HEK293 (cell line): ENCODE data around the gene UGT1A10.

Experiments used
- CTCF ChIA-PET: fragments of 350-600 bp; formaldehyde crosslinking; extraction: SDS; loops from one replicate; lab custom pipeline; 2021; ENCODE audit warnings: antibody characterized with exemption; lab: Yijun Ruan, JAX
- POLR2A ChIA-PET: fragments of 300-600 bp; formaldehyde crosslinking; extraction: SDS; loops from one replicate; lab custom pipeline; 2020; ENCODE audit warnings: antibody characterized with exemption, inconsistent platforms; lab: Yijun Ruan, JAX
- H3K27ac ChIP-seq: fragments of 200-500 bp; sonication (Bioruptor generic); 2 replicates; pipeline ENCODE4 v1.5.1; 2014; ENCODE audit warnings: low read depth, low read length, control low read depth, inconsistent platforms; ENCODE audit errors: extremely low read depth
- H3K36me3 ChIP-seq, 2 experiments: fragments of 200-500 bp in 1 of 2; sonication (Bioruptor generic) in 1 of 2; 1 replicate in 1 of 2; 2 replicates in 1 of 2; pipeline ENCODE4 v1.5.1; 2014 to 2017; ENCODE audit warnings: inconsistent platforms in 2 of 2, low read length in 2 of 2; ENCODE audit not compliant: control insufficient read depth in 2 of 2, insufficient read depth in 1 of 2
- H3K4me1 ChIP-seq: fragments of 200-500 bp; sonication (Bioruptor generic); 2 replicates; pipeline ENCODE4 v1.5.1; 2014; ENCODE audit warnings: mild to moderate bottlenecking, low read length, inconsistent platforms; ENCODE audit not compliant: control insufficient read depth, insufficient read depth
- H3K4me3 ChIP-seq: 2 replicates; pipeline ENCODE4 v1.5.1; 2011; ENCODE audit warnings: low read depth, mild to moderate bottlenecking, control low read depth, low read length, moderate library complexity
- H3K9me3 ChIP-seq: fragments of 200-500 bp; sonication (Bioruptor generic); 2 replicates; pipeline ENCODE4 v1.5.1; 2014; ENCODE audit warnings: low read depth, low read length, inconsistent platforms; ENCODE audit not compliant: control insufficient read depth, insufficient read depth
- BCL11B ChIP-seq: fragments of 450-650 bp; formaldehyde crosslinking; IDR thresholded peaks from 2 replicates; pipeline ENCODE4 v1.5.1; 2016; ENCODE audit warnings: low read depth, missing biosample characterization, missing genetic modification characterization
- GLI4 ChIP-seq: fragments of 450-650 bp; formaldehyde crosslinking; IDR thresholded peaks from 2 replicates; pipeline ENCODE4 v1.5.1; 2016; ENCODE audit warnings: missing biosample characterization, missing genetic modification characterization
- GLIS2 ChIP-seq: fragments of 450-650 bp; formaldehyde crosslinking; IDR thresholded peaks from 2 replicates; pipeline ENCODE4 v1.5.1; 2016; ENCODE audit warnings: missing biosample characterization, missing genetic modification characterization
- IKZF3 ChIP-seq: fragments of 450-650 bp; IDR thresholded peaks from 2 replicates; pipeline ENCODE4 v1.5.0; 2018; ENCODE audit warnings: missing biosample characterization, mild to moderate bottlenecking, missing genetic modification characterization, moderate library complexity
- ZFP37 ChIP-seq: fragments of 450-650 bp; formaldehyde crosslinking; IDR thresholded peaks from 2 replicates; pipeline ENCODE4 v1.5.1; 2016; ENCODE audit warnings: missing biosample characterization, missing genetic modification characterization
- ZNF133 ChIP-seq: fragments of 450-650 bp; formaldehyde crosslinking; IDR thresholded peaks from 2 replicates; pipeline ENCODE4 v1.5.1; 2016; ENCODE audit warnings: missing biosample characterization, missing genetic modification characterization
- ZNF155 ChIP-seq: fragments of 450-650 bp; formaldehyde crosslinking; IDR thresholded peaks from 2 replicates; pipeline ENCODE4 v1.5.1; 2016; ENCODE audit warnings: missing biosample characterization, missing genetic modification characterization
- ZNF16 ChIP-seq: fragments of 450-650 bp; formaldehyde crosslinking; IDR thresholded peaks from 2 replicates; pipeline ENCODE4 v1.5.1; 2016; ENCODE audit warnings: low read depth, missing biosample characterization, missing genetic modification characterization
- ZNF169 ChIP-seq: fragments of 450-650 bp; formaldehyde crosslinking; IDR thresholded peaks from 2 replicates; pipeline ENCODE4 v1.5.1; 2016; ENCODE audit warnings: missing biosample characterization, missing genetic modification characterization
- ZNF350 ChIP-seq: fragments of 450-650 bp; formaldehyde crosslinking; IDR thresholded peaks from 2 replicates; pipeline ENCODE4 v1.5.0; 2017; ENCODE audit warnings: missing biosample characterization, mild to moderate bottlenecking, missing genetic modification characterization
- ZNF37A ChIP-seq: fragments of 450-650 bp; IDR thresholded peaks from 2 replicates; pipeline ENCODE4 v1.5.1; 2018; ENCODE audit warnings: missing biosample characterization, missing genetic modification characterization
- ZNF416 ChIP-seq: fragments of 450-650 bp; formaldehyde crosslinking; IDR thresholded peaks from 2 replicates; pipeline ENCODE4 v1.5.1; 2016; ENCODE audit warnings: missing biosample characterization, missing genetic modification characterization
- ZNF48 ChIP-seq: fragments of 450-650 bp; formaldehyde crosslinking; IDR thresholded peaks from 2 replicates; pipeline ENCODE4 v1.5.1; 2016; ENCODE audit warnings: missing biosample characterization, missing genetic modification characterization
- ZNF501 ChIP-seq: fragments of 450-650 bp; formaldehyde crosslinking; IDR thresholded peaks from 2 replicates; pipeline ENCODE4 v1.5.1; 2016; ENCODE audit warnings: missing biosample characterization, missing genetic modification characterization
- ZNF521 ChIP-seq: fragments of 450-650 bp; formaldehyde crosslinking; IDR thresholded peaks from 2 replicates; pipeline ENCODE4 v1.5.1; 2017; ENCODE audit warnings: missing biosample characterization, mild to moderate bottlenecking, missing genetic modification characterization
- ZNF600 ChIP-seq: fragments of 450-650 bp; formaldehyde crosslinking; IDR thresholded peaks from 2 replicates; pipeline ENCODE4 v1.5.1; 2016; ENCODE audit warnings: missing biosample characterization, missing genetic modification characterization
- ZNF623 ChIP-seq: fragments of 450-650 bp; formaldehyde crosslinking; IDR thresholded peaks from 2 replicates; pipeline ENCODE4 v1.5.1; 2016; ENCODE audit warnings: missing biosample characterization, missing genetic modification characterization
- ZNF629 ChIP-seq: fragments of 450-650 bp; formaldehyde crosslinking; IDR thresholded peaks from 2 replicates; pipeline ENCODE4 v1.5.1; 2017; ENCODE audit warnings: missing biosample characterization, missing genetic modification characterization
- ZNF777 ChIP-seq: fragments of 450-650 bp; formaldehyde crosslinking; IDR thresholded peaks from 2 replicates; pipeline ENCODE4 v1.5.1; 2017; ENCODE audit warnings: missing biosample characterization, missing genetic modification characterization, borderline replicate concordance
- TF ChIP-seq, protein P1 (sequence below): fragments of 450-650 bp; formaldehyde crosslinking; IDR thresholded peaks from 2 replicates; pipeline ENCODE4 v1.5.1; 2016; ENCODE audit warnings: missing biosample characterization, missing genetic modification characterization
- TF ChIP-seq, protein P2 (sequence below): fragments of 450-650 bp; formaldehyde crosslinking; IDR thresholded peaks from 2 replicates; pipeline ENCODE4 v1.5.1; 2016; ENCODE audit warnings: missing biosample characterization, missing genetic modification characterization
- TF ChIP-seq, protein P3 (sequence below): fragments of 450-650 bp; formaldehyde crosslinking; optimal IDR thresholded peaks from 2 replicates; pipeline ENCODE3; 2016; ENCODE audit warnings: missing biosample characterization, mild to moderate bottlenecking, missing genetic modification characterization
- TF ChIP-seq, protein P4 (sequence below): fragments of 450-650 bp; formaldehyde crosslinking; IDR thresholded peaks from 2 replicates; pipeline ENCODE4 v1.5.1; 2016; ENCODE audit warnings: missing biosample characterization, missing genetic modification characterization, borderline replicate concordance
- TF ChIP-seq, protein P5 (sequence below): fragments of 450-650 bp; formaldehyde crosslinking; IDR thresholded peaks from 2 replicates; pipeline ENCODE4 v1.5.1; 2016; ENCODE audit warnings: missing biosample characterization, missing genetic modification characterization

The UGT1A10 gene

DNA sequence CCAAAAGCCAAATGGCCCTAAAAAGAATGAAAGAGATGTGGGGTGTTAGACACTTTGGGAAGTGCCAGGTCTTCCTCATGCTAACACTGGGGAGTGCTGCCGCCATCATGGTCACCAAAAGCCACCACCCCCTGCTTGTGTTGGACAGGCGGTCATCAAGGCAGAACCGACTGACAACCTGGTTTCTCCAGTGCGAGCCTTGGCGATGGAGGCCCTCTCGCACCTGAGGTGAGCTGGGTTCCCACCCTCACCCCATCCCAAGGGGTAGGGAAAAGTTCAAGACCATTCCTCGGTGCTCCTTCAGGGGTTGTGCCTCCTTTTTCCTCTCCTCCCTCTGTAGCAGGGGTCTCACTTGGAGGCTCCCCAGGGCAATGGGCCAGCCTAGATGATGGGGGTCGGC, 175.5 kb downstream of the UGT1A10 start:
- peaks cover 2% of the 10 kb centered on the region; the same call in 1 of the 2 replicates for H3K4me1 ChIP-seq
- ChIA-PET POLR2A (no interaction called here), CTCF (no interaction called here)
- H3K4me3 ChIP-seq = no peak overlapping the region
- H3K36me3 ChIP-seq = no peaks in the 10 kb centered on the region
- no peaks in the 10 kb centered on the region for H3K9me3 ChIP-seq
- H3K27ac ChIP-seq = no peak overlapping the region
- TF ChIP-seq, protein P1, sequence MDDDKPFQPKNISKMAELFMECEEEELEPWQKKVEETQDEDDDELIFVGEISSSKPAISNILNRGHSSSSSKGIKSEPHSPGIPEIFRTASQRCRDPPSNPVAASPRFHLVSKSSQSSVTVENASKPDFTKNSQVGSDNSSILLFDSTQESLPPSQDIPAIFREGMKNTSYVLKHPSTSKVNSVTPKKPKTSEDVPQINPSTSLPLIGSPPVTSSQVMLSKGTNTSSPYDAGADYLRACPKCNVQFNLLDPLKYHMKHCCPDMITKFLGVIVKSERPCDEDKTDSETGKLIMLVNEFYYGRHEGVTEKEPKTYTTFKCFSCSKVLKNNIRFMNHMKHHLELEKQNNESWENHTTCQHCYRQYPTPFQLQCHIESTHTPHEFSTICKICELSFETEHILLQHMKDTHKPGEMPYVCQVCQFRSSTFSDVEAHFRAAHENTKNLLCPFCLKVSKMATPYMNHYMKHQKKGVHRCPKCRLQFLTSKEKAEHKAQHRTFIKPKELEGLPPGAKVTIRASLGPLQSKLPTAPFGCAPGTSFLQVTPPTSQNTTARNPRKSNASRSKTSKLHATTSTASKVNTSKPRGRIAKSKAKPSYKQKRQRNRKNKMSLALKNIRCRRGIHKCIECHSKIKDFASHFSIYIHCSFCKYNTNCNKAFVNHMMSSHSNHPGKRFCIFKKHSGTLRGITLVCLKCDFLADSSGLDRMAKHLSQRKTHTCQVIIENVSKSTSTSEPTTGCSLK = no peak
- TF ChIP-seq ZNF16 (tag by site-specific recombination) = no peak
- no peak for TF ChIP-seq ZNF416 (tag by site-specific recombination)
- no peak for TF ChIP-seq ZNF521 (tag by site-specific recombination)
- no peak for TF ChIP-seq ZNF37A (tag by site-specific recombination)
- no peak for TF ChIP-seq GLI4 (tag by site-specific recombination)
- TF ChIP-seq ZNF623 = no peak
- TF ChIP-seq, protein P2, sequence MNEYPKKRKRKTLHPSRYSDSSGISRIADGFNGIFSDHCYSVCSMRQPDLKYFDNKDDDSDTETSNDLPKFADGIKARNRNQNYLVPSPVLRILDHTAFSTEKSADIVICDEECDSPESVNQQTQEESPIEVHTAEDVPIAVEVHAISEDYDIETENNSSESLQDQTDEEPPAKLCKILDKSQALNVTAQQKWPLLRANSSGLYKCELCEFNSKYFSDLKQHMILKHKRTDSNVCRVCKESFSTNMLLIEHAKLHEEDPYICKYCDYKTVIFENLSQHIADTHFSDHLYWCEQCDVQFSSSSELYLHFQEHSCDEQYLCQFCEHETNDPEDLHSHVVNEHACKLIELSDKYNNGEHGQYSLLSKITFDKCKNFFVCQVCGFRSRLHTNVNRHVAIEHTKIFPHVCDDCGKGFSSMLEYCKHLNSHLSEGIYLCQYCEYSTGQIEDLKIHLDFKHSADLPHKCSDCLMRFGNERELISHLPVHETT = no peak
- no peak for TF ChIP-seq ZNF133 (tag by site-specific recombination)
- no peak for TF ChIP-seq GLIS2 (tag by site-specific recombination)
- no peak for TF ChIP-seq BCL11B (tag by site-specific recombination)
- no peak for TF ChIP-seq ZNF501
- TF ChIP-seq, protein P3, sequence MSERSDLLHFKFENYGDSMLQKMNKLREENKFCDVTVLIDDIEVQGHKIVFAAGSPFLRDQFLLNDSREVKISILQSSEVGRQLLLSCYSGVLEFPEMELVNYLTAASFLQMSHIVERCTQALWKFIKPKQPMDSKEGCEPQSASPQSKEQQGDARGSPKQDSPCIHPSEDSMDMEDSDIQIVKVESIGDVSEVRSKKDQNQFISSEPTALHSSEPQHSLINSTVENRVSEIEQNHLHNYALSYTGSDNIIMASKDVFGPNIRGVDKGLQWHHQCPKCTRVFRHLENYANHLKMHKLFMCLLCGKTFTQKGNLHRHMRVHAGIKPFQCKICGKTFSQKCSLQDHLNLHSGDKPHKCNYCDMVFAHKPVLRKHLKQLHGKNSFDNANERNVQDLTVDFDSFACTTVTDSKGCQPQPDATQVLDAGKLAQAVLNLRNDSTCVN = no peak

DNA sequence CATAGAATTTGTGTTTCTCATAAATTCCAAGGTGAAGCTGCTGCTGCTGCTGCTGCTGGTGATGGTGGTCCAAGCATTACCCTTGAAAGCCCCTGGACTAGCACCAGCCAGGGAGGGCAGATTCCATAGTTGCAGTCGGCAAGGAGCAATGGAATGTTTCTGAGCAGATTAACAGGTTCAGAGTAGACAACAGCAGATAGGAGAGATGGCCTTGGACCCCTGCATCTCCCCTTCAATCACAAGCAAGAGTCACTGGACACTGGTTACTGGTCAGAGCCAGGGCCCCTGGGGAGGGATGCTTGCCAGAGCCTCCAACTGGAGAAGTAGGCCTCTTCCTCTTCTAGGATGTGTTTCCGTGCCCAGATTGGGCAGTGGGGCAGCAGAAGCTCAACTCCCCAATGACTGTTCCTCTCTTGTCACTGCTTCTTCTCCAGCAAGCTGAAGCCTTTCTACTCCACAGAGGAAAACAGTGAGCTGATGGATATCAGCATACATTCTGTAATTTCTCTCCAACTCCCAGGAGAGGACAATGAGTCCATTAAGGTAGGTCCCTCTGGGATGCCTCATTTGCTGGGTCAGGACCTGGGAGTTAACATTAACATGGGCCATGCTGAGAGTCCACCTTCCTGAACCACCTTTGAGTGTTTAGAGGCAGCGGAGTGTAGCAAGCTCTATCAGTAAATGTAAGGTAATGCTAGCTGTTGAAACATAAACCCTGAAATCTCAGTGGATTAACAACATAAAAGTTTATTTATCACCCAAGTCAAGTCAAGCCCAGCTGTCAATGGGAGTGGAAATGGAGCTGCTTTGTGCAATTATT, 177.2 kb downstream of the UGT1A10 start:
- no peak overlapping the region for H3K4me3 ChIP-seq
- POLR2A ChIA-PET = no interaction called here
- CTCF ChIA-PET = no interaction called here
- H3K4me1 ChIP-seq = peaks cover 5% of the 10 kb centered on the region; the same call in 1 of the 2 replicates
- no peaks in the 10 kb centered on the region for H3K9me3 ChIP-seq
- H3K27ac ChIP-seq = no peak overlapping the region
- no peaks in the 10 kb centered on the region for H3K36me3 ChIP-seq
- TF ChIP-seq ZNF600 (tag by site-specific recombination) (no peak), ZNF169 (tag by site-specific recombination) (no peak), ZNF155 (tag by site-specific recombination) (no peak), ZFP37 (tag by site-specific recombination) (no peak), ZNF629 (tag by site-specific recombination) (no peak), ZNF777 (no peak), ZNF350 (tag by site-specific recombination) (no peak), ZNF133 (tag by site-specific recombination) (no peak), IKZF3 (tag by site-specific recombination) (no peak), ZNF48 (tag by site-specific recombination) (no peak)
- TF ChIP-seq, protein P4, sequence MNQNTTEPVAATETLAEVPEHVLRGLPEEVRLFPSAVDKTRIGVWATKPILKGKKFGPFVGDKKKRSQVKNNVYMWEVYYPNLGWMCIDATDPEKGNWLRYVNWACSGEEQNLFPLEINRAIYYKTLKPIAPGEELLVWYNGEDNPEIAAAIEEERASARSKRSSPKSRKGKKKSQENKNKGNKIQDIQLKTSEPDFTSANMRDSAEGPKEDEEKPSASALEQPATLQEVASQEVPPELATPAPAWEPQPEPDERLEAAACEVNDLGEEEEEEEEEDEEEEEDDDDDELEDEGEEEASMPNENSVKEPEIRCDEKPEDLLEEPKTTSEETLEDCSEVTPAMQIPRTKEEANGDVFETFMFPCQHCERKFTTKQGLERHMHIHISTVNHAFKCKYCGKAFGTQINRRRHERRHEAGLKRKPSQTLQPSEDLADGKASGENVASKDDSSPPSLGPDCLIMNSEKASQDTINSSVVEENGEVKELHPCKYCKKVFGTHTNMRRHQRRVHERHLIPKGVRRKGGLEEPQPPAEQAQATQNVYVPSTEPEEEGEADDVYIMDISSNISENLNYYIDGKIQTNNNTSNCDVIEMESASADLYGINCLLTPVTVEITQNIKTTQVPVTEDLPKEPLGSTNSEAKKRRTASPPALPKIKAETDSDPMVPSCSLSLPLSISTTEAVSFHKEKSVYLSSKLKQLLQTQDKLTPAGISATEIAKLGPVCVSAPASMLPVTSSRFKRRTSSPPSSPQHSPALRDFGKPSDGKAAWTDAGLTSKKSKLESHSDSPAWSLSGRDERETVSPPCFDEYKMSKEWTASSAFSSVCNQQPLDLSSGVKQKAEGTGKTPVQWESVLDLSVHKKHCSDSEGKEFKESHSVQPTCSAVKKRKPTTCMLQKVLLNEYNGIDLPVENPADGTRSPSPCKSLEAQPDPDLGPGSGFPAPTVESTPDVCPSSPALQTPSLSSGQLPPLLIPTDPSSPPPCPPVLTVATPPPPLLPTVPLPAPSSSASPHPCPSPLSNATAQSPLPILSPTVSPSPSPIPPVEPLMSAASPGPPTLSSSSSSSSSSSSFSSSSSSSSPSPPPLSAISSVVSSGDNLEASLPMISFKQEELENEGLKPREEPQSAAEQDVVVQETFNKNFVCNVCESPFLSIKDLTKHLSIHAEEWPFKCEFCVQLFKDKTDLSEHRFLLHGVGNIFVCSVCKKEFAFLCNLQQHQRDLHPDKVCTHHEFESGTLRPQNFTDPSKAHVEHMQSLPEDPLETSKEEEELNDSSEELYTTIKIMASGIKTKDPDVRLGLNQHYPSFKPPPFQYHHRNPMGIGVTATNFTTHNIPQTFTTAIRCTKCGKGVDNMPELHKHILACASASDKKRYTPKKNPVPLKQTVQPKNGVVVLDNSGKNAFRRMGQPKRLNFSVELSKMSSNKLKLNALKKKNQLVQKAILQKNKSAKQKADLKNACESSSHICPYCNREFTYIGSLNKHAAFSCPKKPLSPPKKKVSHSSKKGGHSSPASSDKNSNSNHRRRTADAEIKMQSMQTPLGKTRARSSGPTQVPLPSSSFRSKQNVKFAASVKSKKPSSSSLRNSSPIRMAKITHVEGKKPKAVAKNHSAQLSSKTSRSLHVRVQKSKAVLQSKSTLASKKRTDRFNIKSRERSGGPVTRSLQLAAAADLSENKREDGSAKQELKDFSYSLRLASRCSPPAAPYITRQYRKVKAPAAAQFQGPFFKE (tag by site-specific recombination) = no peak
- TF ChIP-seq, protein P5, sequence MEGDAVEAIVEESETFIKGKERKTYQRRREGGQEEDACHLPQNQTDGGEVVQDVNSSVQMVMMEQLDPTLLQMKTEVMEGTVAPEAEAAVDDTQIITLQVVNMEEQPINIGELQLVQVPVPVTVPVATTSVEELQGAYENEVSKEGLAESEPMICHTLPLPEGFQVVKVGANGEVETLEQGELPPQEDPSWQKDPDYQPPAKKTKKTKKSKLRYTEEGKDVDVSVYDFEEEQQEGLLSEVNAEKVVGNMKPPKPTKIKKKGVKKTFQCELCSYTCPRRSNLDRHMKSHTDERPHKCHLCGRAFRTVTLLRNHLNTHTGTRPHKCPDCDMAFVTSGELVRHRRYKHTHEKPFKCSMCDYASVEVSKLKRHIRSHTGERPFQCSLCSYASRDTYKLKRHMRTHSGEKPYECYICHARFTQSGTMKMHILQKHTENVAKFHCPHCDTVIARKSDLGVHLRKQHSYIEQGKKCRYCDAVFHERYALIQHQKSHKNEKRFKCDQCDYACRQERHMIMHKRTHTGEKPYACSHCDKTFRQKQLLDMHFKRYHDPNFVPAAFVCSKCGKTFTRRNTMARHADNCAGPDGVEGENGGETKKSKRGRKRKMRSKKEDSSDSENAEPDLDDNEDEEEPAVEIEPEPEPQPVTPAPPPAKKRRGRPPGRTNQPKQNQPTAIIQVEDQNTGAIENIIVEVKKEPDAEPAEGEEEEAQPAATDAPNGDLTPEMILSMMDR (tag by site-specific recombination) = no peak
